A549 treated with ZK216348 at 1 μM for 4 hours (cell line): ENCODE data around the gene MAML3. TPM values are rescaled to one million over a fixed set of nuclear protein-coding genes. Genes with fewer than 3 reads are reported as not detected.

Experiments
- total RNA-seq: library from RNA; stranded (reverse); fragments of 200-300 nt; extraction: Qiagen RNA extraction; gene quantifications from 5 replicates; pipeline ENCODE4 v1.2.3, GENCODE V29; 2022; ENCODE audit warnings: low read depth

MAML3 gene
- 11.2 to 15.4 TPM (median 12.9 TPM) in 5 replicates for total RNA-seq

DNA sequence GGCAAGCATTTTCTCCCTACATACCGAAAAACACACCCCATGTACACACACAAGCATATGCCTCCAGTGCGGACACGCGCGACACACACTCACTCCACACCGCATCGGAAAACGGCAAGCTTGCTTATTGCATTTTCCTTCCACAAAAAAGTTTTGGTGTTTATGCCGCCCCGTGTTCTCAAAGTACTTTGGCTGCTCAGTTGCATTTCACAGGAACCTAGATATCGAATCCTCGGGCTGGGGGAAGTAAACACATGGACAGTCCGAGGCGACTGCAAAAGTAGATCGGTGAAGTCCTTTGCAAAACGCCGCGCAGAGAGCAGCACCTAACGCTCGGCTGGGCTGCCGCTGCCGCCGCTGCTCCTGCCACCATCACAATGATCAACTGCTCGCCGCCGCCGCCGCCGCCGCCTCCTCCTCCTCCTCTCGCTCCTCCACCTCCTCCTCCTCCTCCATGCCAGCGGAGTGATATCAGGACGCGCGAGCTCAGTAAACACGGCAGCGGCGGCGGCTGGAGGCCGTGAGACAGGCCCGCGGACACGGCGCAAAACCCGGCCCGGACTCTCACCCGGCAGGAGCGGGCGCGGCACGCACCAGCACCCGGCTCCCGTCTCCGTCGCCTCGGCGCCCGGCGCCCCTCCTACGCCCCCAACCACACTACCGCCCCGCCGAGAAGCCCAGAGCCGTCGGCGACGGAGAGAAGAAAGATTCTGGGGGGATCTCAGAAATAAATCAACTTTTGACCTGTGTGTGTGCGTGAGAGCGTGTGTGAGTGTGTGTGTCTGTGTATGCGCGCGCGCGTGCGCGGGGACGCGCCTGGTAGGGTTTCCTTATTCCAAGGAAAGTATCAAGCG is at the start of gene MAML3:
MAML3 (minus strand) TSS at position 467 of the 854 bp plus-strand sequence. CDS start 857 bp downstream, outside the sequence.

Other genes starting within 250 kb of the MAML3 start
- 9.1 to 35.9 TPM (median 30.2 TPM) in 5 replicates for gene SCOC, start 219.5 kb upstream of the MAML3 start, total RNA-seq